Measurements from ENCODE around the gene CEBPG.

DNA sequence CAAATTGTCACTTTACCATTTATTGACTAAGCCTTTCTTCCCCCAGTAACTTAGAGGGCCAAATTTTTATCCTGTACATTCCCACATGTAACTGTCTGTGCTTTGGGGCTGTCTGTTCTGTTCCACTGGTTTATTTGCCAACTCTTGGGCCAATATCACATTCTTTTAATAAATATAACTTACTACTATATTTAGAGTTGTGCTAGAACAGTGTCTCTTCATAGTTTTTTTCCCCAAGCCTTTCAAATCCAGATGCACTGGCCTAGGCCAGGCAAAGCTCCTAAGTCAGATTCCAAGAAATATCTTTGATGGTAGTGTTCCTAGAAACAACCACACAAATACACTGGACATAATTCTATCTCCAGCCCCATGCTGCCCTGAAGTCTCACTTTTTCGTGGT lies 16.0 kb upstream of the CEBPG start:
- TF ChIP-seq, protein P1, sequence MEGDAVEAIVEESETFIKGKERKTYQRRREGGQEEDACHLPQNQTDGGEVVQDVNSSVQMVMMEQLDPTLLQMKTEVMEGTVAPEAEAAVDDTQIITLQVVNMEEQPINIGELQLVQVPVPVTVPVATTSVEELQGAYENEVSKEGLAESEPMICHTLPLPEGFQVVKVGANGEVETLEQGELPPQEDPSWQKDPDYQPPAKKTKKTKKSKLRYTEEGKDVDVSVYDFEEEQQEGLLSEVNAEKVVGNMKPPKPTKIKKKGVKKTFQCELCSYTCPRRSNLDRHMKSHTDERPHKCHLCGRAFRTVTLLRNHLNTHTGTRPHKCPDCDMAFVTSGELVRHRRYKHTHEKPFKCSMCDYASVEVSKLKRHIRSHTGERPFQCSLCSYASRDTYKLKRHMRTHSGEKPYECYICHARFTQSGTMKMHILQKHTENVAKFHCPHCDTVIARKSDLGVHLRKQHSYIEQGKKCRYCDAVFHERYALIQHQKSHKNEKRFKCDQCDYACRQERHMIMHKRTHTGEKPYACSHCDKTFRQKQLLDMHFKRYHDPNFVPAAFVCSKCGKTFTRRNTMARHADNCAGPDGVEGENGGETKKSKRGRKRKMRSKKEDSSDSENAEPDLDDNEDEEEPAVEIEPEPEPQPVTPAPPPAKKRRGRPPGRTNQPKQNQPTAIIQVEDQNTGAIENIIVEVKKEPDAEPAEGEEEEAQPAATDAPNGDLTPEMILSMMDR (IDR thresholded peaks at IDR 0.05): no peak
- TF ChIP-seq EZH2 (IDR thresholded peaks at IDR 0.05) (no peak), EZH2phosphoT487 (IDR thresholded peaks at IDR 0.05) (no peak)
